GM19395 (cell line): ENCODE results near the gene RAB11FIP3.

Experiments
- ATAC-seq: cut with Tn5 transposase; IDR thresholded peaks from one replicate; pipeline ENCODE4 v1.9.1; 2021; ENCODE audit warnings: mild to moderate bottlenecking, moderate library complexity; ENCODE audit not compliant: unreplicated experiment

RAB11FIP3 gene

DNA sequence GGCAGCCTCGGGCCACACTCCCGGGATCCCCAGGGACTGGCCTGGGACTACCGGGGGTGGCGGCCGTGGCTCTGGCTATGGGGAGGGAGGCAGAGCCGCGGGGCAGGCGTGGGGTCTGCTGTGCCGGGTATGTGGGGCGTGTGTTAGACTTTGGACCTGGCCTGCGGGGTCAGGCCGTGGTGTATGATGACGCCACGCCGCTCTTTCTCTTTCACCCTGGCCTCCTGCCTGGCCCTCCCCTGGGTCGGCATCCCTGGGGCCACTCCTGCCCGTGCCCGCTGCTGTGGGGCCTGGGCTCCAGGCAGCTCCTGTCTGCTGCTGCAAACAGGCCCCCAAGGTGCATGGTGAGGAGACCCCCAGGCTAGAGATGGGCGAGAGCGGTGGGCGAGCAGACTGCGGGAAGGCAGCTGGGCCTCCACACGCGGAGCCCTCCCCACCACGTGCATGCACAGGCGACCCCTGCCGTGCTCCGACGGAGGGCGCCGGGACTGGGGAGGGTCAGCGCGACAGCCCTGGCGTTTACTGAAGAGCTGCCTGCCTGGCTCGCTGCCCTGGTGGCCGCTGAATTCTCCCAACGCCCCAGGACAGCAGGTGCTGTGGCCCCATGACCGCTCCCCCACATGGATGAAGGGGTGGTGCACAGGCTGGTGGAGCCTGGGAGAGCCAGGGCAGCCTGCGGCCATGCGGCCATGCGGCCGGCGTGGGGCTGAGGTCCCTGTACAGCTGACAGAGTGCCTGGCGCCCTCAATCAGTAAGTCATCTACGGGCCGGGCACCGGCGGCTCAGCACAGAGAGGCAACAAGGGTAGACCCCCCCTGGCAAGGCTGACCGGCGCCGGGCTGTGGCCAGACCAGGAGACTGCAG is 118.1 kb downstream of the RAB11FIP3 start:
- no peak for ATAC-seq

DNA sequence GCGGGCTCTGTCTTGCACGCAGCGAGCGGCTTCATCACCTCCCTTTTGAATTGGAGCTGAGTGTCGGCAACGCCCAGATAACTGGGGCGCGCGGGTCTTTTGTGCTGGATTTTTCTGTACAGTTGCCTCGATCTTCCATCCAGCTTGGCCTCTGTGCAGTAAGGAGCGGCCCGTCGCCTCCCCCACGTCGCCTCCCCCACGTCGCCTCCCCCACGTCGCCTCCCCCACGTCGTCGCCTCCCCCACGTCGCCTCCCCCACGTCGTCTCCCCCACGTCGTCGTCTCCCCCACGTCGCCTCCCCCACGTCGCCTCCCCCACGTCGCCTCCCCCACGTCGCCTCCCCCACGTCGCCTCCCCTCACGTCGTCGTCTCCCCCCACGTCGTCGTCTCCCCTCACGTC is 119.1 kb downstream of the RAB11FIP3 start:
- no peak for ATAC-seq

DNA sequence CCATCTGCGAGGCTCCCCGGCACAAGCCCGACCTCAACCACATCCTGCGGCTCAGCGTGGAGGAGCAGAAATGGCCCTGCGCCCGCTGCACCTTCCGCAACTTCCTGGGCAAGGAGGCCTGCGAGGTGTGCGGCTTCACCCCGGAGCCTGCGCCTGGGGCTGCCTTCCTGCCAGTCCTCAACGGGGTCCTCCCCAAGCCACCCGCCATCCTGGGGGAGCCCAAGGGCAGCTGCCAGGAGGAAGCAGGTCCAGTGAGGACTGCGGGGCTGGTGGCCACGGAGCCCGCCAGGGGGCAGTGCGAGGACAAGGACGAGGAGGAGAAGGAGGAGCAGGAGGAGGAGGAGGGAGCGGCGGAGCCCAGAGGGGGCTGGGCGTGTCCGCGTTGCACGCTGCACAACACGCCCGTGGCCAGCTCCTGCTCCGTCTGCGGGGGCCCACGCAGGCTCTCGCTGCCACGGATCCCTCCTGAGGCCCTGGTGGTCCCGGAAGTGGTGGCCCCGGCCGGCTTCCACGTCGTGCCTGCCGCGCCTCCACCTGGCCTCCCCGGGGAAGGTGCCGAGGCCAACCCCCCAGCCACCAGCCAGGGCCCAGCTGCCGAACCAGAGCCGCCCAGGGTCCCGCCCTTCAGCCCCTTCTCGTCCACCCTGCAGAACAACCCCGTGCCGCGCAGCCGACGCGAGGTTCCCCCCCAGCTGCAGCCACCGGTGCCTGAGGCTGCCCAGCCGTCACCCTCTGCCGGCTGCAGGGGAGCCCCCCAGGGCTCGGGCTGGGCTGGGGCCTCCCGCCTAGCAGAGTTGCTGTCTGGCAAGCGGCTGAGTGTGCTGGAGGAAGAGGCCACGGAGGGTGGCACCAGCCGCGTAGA is 121.7 kb downstream of the RAB11FIP3 start:
- no peak for ATAC-seq

DNA sequence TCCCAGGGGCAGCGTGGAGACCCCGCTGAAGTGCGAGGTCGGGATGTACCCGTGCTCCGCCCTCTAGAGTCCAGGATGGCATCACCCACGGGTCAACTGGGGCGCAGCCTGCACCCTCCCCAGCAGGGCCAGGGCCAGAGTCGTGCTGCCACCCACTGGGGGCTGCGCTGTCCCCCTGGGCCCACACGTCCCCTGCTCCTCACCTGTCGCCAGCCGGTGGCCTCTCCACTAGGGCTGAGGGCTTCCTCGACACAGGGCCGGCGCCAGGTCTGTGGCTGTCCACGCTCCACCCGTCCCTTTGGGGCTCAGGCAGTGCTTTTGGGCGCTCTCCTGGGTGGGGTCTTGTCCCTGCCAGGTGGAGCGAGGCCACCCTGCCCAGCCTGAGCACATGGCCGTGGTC is 123.1 kb downstream of the RAB11FIP3 start:
- ATAC-seq, result no peak

DNA sequence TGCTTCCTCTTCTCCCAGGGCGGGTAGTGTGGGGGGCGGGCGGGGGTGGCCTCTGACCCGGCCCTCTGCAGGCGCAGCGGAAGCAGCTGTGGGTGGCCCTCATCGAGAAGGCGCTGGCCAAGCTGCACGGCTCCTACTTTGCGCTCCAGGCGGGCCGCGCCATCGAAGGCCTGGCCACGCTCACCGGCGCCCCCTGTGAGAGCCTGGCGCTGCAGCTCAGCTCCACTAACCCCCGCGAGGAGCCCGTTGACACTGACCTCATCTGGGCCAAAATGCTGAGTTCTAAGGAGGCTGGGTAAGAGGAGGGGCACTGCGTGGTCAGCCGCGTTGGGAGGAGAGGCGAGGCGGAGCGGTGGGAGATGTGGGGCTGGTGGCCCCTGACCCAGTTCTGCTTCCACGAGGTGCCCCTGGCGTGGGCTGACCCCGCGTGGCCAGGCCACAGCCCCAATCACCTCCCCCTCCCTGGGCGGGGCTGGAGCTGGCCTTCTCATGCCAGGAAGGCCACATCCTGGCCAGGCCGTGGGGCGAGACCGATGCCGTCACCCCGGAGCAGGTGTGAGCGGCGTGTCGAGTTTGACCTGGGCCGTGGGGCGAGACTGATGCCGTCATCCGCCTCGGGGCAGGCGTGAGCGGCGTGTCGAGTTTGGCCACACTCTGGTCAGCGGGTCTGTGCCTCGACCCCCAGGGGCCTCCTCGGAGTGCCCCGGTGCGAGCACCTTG is 124.3 kb downstream of the RAB11FIP3 start:
- no peak for ATAC-seq

DNA sequence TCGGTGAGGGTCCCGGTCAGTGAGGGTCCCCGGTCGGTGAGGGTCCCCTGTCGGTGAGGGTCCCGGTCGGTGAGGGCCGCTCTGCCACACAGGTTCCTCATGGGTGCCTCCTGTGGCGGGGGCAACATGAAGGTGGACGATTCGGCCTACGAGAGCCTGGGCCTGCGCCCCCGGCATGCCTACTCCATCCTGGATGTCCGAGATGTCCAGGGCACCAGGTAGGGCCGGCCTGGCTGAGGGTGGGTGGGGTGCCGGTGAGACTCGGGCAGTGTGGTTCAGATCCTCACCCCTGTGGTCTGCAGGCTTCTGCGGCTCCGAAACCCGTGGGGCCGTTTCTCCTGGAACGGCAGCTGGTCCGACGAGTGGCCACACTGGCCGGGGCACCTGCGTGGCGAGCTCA is 125.8 kb downstream of the RAB11FIP3 start:
- no peak for ATAC-seq

DNA sequence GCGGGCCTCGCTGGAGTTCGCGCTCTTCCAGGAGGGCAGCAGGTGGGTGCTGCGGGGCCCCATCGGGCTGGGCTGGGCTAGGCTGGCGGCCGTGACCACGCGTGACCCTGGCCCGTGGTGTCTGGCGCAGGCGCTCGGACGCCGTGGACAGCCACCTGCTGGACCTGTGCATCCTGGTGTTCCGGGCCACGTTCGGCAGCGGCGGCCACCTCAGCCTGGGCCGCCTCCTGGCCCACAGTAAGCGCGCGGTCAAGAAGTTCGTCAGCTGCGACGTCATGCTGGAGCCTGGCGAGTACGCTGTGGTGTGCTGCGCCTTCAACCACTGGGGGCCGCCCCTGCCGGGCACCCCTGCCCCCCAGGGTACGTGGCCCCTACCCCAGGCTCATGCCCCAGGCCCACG is 126.7 kb downstream of the RAB11FIP3 start:
- ATAC-seq, result no peak

DNA sequence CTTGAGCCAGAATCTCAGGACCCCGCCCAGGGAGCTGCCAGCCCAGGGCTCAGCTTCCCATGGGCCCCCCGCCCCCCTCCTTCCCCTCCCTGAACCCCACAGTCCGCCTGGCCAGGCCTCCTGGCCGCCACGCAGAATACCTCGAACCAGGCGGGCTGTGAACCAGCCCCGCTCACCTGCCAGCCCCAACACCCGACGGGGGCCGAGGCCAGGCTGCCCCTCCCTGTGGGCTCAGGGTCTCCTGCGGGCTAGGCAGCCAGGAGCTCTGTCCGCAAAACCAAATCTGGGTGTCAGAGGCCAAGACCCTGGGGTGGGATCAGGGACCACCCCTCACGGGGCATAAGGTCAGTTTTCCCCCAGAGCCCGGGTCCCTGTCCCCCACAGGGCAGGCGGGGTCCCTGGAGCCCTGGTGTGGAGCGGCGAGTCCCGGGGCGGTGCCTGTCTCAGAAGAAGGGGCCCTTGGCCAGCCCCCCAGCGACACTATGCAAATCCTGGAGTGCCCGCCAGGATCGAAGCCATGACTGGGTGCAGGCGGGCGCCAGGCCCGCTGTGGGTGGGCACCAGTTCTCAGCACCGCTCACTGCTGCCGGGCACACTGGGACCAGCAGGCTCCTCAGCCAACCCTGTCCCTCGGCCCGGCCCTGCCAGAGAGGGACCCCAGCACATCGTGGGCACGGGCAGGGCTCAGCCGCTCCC is 128.3 kb downstream of the RAB11FIP3 start:
- ATAC-seq, result no peak

DNA sequence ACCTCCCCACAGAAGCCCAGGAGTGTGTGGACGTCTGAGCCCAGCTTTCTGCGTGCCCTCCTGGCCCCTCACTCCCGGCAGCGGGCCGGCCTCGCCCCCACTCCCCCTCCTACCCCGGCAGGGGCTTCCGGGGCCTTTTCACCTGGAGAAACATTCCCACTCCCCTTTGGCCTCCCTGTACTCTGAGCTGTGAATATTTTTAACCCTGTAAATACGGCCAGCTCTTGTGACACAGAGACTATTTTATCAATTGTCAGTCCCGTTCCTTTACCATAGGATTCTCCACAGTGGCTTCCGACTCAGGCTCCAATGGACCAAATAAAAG is 128.8 kb downstream of the RAB11FIP3 start:
- no peak for ATAC-seq

DNA sequence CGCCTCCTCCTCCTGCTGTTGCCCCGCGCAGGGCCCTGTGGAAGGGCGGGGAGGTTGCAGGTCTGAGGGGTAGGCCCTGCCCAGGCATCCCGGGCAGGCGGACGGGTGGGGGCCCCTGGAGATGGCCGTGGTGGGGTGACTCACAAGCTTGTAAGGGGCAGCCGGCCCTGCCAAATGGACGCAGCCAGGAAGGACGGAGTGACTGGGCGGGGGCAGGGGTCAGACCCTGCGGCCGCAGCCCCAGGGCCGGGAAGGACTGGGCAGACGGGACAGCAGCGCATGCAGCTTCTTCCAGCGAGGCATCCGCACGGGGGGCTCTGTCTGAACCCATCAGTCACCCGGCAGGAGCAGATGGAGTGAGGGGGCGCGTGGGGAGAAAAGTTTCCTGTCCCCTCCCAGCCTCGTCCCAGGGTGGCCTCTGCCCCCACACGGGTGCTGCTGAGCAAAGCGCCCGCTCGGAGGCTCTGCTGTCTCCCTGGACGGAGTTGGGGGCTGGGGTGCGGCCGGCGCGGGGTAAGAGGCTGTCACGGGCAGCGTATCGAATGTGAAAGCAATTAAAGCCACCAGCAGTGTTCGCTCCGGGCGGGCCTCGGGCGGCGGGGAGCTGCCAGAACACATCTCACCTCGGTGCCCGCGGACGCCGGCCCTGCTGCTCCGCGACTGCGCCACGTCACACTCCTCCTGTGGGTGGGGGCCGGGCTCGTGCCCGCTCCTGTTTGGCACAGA is 129.4 kb downstream of the RAB11FIP3 start:
- no peak for ATAC-seq

DNA sequence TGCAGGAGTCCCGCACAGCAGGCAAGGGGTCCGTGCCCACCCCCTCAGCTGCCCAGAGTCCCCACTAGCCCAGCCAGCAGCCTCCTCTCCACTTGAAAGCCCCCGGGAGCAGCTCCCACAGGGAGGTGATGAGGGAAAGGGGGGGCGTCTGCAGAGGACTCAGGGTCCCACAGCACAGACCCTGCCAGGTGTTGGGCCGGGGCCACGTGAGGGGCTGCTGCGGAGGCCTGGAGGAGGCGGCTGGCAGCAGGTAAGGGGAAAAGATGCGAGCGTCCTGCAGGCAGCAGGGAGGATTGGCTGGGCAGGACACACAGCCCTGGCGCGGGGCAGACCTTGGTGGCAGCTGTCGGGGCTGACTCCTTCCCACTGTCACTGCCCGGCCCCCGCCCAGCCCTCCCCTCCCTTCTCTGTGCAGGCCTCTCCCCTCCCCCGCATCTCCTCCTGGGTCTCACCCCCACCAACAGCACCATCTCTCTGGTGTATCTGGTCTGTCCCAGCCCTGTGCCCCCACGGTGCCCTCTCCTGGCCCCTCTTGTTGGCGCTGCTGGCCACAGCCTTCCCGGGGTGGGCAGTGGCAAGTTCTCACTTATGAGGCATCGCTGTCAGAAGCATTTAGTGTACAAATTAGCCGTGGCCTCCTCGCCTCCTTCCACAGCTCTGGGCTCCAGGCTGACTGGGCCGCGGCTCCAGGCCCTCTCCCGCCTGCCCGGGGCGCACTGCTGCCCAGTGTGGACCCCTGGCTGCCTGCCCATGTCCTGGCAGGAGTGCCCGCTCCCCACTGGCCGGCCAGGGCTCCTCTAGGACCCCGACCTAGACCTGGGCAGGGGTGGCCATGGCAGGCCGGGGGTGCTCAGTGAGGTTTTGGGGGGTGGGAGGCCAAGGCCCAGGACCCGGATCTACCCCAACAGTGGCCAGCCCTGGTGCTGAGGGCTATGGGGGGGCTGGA is 130.4 kb downstream of the RAB11FIP3 start:
- ATAC-seq, result no peak

DNA sequence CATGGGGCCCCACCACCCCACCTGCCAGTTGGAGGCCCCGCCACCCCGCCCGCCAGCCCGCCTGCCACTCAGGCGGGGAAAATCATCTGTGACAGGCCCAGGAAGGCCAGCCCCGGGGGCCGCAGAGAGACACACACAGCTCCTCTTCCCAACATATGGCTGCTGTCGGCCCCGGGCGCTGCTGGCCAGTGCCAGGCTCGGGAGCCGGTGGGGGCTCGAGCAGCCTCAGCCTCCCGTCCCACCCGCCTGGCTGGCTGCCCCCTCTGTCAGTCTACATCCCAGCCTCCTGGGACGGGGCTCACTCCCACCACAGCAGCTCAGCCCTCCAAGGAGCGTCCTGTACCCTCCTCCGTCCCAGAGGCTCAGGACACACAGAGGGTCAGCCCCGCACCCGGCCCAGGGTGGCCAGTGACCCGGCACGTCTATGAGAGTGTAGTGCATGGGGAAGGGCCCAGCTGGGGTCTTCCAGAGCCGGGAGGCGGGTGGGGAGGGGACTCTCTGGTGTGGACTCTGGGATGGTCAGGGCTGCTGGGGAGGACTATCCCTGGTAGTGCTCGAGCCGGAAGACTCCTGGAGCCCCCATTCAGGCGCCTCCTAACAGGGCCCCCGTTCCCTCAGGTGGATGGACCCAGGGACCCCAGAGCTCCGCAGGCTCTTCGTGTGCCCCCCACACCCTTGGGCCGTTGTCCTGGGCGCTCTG is 131.2 kb downstream of the RAB11FIP3 start:
- no peak for ATAC-seq

DNA sequence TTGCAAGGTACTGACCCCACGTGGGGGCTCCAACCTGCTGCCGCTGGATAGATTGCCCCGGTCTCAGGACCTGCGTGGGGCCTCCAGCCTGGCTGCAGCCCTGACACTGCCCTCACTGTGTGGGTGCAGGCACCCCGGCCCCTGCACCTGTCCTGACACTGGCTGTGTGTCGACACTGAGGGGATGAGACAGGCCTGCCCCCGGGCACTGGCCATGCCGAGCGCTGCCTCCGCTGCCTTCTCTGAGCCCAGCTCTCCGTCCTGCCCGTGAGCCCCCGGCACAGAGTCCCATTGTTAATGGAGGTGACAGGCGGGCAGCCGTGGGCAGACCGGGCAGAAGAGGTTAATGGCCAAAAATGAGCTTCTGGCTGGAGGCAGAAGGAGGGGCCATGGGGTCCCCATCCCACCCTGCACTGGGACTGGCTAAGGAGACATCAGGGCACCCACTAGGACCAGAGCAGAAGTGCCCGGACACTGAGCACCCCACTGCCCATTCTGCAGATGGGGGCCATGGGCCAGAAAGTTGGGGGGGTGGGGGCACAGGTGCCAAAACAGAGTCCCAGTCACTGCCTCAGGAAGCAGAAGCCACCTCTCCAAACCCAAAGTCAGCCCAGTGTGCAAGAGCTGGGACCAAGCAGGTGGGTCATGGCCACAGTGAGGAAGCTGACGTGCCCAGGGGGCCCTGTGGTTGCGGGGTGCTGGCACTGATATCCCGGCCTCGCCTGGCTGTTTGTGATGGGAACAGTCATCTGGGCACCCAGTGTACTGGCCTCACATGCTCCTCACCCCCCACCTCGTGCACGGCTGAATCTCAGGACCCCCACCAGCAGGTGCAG is 132.2 kb downstream of the RAB11FIP3 start:
- ATAC-seq, result no peak

DNA sequence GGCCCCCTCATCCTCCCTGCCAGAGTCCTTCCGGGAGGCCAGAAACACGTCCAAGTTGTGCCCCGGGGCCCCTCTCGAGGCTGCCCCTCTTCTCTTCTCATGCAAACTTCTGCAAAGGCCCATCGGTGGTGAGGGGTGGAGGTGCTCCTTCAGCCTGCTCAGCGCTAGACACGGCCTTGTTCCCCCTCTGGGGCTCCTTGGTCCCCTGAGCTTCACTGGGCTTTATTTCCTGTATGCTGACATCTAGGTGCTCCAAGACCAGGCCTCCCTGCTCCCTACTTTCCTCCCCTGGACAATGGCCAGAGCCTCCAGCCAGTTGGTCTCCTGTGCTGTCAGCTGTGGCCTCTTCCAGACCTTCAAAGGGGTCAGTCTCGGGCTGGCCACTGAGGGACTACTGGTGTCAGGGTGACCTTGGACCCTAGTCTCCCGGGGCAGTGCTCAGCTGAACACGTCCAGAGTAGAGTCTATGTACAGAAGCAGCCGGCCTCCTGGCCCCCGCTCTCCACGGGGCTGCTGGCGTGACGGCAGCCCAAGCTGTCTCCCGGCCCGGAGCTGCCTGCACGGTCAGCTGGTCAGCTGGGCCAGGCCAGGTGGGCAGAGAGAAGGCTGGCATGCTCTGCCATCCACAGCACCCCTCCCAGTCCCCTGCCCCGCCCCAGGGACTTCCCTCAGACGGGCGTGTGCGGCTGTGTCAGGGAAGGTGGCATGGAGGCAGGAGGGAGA is 133.0 kb downstream of the RAB11FIP3 start:
- ATAC-seq, result no peak

DNA sequence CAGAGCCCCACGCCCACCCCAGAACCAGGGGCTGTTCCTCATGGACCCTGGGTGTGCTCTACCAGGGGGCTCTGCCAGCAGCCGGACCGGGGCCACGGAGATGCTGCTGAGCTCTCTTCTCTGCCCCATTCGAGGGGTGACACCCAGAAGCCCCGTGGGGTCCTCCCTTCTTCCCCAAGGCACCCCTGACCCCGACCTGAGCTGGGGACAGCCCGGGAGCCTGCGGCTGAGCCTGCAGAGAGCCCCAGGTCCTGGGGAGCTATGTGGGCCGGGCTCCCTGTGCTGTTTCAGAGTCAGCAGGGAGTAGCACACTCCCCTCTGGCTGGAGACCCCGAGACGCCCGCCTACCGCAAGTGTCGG is 133.6 kb downstream of the RAB11FIP3 start:
- ATAC-seq, result no peak

DNA sequence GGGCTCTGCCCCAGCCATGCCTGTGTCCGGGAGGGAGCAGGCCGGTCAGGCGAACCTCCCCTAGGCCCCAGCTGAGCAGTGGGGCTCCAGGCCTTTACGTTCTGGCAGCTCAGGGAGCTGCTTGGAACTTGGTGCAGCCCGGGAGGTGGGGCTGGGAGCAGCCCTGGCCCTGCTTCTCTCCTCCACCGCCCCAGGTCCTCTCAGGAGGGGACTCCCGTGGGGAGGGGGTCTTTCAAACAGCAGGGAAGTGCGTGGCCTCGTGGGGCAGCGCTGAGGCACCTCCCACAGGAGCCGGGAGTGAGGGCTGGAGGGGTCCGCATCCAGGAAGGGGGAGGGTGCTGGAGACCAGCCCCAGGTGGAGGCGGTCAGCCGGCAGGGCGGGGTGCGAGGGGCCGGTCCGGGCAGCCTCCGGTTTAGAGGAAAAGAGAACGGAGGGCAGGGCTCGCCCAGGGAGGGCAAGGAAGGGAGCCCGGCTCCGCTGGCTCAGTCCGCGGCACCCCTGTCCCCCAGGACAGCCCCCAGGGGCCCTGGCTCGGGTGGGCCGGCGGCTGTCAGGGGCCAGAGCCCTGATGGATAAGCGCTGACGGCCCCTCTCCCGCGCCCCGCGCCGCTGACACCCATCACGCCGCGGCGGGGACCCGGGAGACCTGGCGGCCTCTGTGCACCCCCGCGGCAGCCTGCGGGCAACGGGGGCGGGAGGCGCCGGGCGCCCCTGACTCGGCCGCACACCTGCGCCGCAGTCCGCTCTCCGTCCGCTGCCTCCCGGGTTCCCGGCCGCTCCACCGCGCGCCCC is 134.2 kb downstream of the RAB11FIP3 start:
- no peak for ATAC-seq
